H1 (cell line): Measurements from ENCODE around the gene MAK.

Experiments used
- EP300 ChIP-seq, 2 experiments: IDR thresholded peaks; 1 replicate in 1 of 2; 2 replicates in 1 of 2; pipeline ENCODE4 v1.6.1; 2011 to 2012; ENCODE audit warnings: low read depth in 2 of 2, low read length in 2 of 2, mild to moderate bottlenecking in 2 of 2, borderline replicate concordance in 1 of 2, inconsistent platforms in 1 of 2, moderate library complexity in 1 of 2
- HDAC6 ChIP-seq: IDR thresholded peaks from one replicate; pipeline ENCODE4 v1.7.1; 2012; ENCODE audit warnings: low read depth, mild to moderate bottlenecking, inconsistent platforms, low read length, moderate library complexity

GRCh38 chr6:10837622-10837994 is 731 bp downstream of the MAK start:
- TF ChIP-seq HDAC6 (no peak), EP300 (IDR thresholded peaks at IDR 0.05; ENCODE audit: borderline replicate concordance in 1 of 2, low read depth in 2 of 2, low read length in 2 of 2) (no peak)
